ENCODE measurements around the gene KCNJ11.

Gene KCNJ11

DNA sequence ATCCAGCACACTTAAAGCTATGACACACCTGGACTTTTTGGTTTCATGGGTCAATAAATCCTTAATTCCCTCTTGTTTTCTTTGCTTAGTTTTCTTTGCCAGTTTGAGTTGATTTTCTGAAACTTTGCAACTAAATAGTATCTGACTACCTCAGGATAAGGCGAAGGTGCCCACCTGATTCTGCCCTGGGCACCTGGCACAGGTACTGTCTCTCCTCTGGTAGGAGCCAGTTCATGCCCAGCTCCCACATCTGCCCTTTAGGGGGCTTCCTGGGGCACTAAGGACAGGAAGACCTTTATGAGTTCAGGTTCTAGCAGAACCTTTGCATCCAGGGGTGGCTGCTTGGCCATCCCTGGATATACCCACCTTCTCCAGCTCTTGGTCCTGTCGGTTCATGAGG is 19.6 kb upstream of the KCNJ11 start:
- DNase-seq: no peak

- no peak for DNase-seq
Observed at GRCh38 chr11:17407575-17407974, 19.1 kb upstream of the KCNJ11 start.

DNA sequence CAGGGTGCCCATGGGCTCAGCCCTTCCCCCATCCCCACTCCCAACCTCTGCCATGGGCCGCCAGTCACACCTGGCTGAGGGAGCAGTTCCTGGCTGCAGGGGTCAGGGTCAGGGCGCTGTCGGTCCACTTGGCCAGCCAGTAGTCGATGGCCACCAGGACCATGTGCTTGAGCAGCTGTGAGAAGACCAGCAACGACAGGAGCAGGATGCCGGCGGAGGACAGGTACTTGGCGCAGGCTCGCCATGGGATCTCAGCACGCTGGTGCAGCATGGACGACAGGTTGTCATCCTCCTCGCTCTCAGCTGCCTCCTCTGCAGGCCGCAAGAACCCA is 18.3 kb upstream of the KCNJ11 start:
- DNase-seq: no peak

DNA sequence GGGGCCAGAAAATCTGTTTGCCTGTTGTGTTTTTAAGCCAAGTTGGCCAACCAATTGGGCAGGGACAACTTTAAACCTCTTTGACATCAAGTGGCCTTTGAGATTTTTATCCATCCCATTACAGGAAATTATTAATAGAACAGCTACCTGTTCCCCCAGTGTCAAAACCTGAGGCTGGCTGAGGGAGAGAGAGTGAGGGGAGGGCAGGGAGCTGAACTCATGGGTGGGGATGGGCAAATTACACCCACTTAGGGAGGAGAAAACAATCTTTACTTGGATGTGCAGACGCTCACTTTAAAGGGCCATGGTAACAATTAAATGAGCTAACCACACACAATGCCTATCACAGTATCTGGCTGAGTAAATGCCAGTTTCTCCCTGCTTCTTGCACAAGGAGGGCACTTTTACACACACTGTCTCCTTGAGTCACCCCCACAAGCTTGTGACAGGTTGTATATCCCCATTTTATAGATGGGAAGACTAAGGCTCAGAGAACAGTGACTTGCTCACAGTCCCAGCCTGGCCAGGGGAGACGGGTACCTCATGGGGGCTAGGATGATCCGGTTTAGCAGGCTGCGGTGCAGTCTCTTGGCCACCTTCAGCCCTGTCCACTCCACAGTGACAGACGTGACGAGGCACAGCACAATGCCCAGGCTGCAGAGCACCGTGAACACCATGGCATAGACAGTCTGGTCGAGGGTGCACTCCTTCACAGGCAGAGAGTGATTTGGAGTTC is 17.8 kb upstream of the KCNJ11 start:
- no peak for DNase-seq

DNA sequence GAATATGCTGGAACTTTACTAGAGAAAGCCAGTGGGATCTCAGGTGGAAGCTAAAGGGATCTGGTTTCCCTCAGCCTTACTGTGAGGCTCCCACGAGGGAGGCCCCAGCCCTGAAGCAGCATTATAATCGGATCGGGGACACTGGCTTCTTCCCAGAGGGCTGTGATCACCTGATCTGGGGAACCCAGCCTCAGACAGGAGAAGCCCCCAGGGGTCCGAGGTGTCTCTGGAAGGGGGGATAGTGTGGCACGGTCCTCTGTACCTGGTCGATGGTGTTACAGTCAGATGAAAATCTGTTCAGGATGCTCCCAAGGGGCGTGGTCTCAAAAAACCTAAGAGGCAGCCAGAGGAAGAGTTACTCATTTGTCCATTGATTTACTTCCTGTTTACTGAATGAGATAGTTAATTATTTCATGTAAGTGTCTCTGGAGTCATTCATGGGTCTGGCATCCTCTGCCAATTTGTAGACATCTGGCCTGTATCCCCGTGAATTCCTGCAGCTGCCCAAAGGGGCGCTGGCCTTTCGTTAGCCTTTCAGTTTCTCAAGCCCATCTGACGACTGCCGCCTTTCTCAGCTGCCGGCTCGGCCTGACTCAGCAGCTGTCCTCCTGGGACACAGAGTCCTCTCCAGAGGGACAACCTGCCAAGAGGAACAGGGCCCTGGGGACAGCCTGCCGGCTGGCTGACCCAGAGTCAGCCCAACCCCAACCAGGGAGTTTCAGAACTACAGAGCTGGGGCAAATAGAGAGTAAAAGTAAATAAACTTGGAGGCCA is 17.0 kb upstream of the KCNJ11 start:
- DNase-seq: no peak

GRCh38 chr11:17403980-17404759 is 15.7 kb upstream of the KCNJ11 start:
- DNase-seq: no peak

DNA sequence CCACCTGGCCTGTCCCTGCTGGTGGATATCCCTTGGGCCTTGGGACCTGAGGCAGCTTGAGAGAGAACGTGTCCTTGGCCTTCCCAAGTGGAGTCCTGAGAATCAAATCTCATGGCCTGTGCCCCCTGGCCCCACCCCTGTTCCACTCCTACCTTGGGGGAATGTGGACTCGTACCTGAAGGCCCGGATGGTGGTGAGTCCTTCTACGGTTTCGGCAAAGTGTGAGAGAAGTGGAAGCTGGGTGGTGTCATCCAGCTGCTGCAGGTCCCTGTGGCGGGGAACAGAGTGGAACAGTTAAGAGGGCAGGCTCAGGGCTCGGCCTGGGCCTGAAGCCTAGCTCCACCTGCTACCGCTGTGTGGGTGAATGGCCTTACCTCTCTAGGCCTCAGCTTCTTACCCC is 14.0 kb upstream of the KCNJ11 start:
- DNase-seq: no peak

- no peak for DNase-seq
Observed at GRCh38 chr11:17401841-17402240, 13.4 kb upstream of the KCNJ11 start.

- DNase-seq: no peak
Observed at GRCh38 chr11:17401316-17401715, 12.9 kb upstream of the KCNJ11 start.

DNA sequence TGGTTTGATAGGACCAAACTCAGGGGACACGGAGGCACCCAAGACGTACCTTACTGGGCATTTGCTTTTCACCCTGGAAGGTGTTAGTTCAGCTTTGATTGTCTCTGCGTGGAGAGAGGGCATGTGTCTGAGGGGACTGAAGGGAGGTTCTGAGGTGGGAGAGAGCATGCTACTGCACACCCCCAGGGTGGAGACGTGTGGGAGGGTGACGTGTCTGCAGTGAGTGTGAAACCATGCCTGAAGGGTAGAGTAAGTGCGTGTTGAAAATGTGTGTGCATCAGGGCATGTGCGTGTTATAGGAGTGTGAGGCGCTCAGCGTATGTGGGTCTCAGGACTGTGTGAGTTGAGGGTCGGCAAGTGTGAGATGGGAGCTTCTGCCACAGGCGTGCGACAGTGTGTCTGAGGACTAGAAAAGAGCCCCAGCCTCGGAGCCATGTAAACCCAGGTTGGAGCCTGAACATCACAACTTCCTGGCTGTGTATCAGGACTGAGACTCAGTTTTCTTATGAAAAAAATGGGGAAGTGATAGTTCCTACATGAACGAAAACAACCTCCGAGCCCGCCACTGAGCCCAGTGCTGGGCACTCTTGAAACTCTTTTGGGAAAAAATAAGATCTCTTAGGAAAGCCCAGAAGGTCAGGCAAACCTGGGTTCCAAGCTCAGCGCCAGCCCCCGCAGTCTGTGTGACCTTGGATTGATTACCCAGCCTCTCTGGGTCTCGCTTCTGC is 11.8 kb upstream of the KCNJ11 start:
- no peak for DNase-seq

GRCh38 chr11:17399236-17399635 is 10.8 kb upstream of the KCNJ11 start:
- no peak for DNase-seq

GRCh38 chr11:17397311-17398002 is 9.0 kb upstream of the KCNJ11 start:
- DNase-seq: no peak

- DNase-seq: no peak
Observed at GRCh38 chr11:17396598-17397310, 8.3 kb upstream of the KCNJ11 start.

DNA sequence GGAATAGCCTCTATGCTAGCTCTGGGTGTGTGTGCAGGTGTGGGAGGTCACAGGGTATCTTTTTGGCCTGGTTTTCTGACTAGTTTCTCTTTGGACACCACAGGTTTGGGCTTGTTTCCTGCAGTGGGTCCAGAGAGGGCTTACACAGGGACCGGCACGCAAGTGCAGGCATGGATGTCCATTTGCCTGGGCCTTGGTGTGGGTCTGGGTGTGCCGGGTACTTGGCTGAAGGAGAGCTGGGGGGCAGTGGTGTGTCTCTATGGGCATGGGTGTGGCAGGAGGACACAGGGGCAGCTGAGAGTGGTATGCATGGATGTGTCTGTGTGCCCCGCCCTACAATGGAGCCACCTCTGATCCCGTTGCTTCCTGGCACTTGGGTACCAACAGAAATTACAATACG is 7.5 kb upstream of the KCNJ11 start:
- no peak for DNase-seq

- DNase-seq: no peak
Observed at GRCh38 chr11:17395554-17395961, 7.1 kb upstream of the KCNJ11 start.

DNA sequence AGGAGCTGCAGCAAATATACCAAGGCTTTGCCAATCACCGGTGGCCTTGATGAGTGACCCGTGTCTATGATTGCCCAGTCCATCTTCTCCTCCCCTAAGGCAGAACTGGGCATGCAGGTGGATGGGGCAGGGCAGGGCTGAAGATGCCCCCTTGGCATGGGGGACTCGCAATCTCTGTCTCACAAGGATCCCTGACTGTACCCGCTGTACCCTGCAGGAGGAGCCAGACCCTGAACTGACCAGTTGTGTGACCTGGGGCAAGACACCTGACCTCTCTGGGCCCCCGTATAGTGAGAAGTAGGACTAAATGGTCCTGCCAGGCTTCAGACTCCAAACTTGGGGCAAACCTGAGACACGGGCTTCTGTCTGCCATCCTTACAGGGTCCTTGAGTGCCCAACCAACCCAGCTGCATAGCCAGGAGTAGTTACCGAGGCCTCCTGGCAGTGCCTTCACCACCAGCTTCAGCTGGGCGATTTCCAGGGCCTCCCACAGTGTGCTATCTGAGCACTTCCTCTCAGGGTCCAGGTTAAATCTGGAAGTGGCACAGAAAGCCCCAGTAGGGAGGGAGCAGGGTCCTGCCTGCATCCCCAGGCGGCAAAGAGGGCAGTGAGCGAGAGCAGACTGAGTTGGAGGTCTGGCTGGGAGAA is 6.4 kb upstream of the KCNJ11 start:
- DNase-seq: no peak

GRCh38 chr11:17393472-17393871 is 5.0 kb upstream of the KCNJ11 start:
- DNase-seq: no peak

DNA sequence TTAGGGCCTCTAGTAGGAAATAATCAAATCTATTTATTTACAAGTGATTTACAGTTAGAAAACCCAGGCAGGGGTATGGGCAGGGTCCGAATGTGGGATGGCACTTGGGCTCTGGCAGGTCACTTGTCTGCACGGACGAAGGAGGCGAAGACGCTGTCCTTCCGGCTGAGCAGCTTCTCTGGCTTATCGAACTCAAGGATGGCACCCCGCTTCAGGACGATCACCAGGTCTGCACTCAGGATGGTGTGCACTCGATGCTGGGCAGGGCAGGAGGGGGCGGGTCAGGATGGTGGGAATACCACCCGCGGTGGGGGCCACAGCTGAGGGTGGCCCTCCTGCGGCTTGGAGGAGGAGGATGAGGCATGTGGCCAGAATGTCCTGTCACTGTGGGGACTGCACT is 4.4 kb upstream of the KCNJ11 start:
- no peak for DNase-seq

DNA sequence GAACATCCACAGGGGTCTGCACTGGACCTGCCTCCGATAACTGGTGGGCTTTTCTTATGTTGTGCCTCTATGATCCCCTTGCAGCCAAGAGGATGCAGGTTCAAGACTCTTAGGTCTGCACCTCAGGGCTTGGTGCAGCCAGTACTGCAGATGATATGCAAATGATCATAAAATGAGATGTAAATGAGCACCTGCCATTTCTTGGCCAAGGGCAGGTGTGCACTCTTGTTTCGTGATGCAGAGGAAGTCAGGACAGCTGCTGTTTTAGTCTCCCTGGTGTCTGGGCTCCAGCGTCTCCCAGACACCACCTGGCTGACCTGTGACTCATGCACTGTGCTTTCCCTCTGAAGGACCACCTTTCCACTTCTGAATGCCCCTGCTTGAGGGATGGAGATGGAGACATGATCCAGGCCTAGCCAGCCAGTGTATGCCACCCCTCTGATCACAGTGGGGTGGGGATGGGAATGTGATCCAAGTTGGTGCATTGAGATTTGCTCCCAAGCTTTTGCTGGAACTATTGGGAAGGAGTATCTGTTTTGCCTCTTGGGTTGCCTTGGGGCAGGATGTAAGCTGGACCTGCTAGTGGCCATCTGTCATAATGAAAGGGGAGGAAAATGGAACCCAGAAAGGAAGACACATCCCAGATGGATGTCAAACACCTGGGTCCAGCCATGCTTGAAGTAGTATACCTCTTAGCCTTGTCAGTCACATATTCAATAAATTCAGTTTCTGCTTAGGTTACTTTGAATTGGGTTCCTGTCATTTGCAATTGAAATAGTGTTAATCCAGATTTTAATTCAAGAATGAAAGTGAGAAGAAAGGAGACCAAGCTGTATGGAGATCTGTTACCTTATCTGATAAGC is 3.3 kb upstream of the KCNJ11 start:
- DNase-seq: no peak

DNA sequence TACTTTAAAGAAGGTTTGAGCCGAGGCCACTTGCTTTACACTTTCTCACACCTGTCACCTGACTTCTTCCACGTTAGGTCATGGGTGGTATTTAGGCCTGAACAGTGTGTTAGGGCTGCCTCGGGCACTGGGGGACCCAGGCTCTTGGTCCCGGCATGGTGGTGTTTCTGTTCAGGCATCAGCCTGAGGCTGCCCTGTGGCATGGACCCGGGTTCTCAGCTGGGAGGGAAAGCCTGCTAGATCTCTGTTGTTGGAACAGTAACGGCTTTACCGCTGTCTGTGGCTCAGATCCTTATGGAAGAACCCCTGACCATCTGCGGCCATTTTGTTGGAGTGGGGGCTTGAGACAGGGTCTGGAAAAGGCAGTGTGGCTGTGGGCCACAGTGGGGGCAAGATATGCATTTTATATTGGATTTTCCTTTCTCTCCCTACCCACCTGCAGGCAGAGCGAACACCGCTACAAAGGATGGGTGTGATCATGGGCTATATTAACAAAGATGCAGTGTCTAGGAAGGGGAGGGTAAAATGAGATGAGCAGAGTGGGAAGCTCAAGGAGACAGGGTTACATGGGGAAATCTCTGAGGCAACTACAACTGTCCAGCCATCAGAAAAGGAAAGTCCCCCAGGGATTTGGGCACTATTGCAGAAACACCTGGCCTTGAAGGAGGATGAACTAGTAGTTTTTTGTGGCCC is 1.6 kb upstream of the KCNJ11 start:
- DNase-seq: no peak
